ENCODE data around the gene CAPZA1. TPM values are rescaled to one million over a fixed set of nuclear protein-coding genes. Genes with fewer than 3 reads are reported as not detected.

CAPZA1 gene
- total and polyA plus RNA-seq, 2 donors (not counting 3 experiments of a cell fraction or from before 2014, with no cell fraction given): 77.1 to 183 TPM

GRCh38 chr1:112715264-112716053 lies 95.8 kb downstream of the CAPZA1 start, which contains the start of gene PPM1J:
TSS of gene PPM1J (minus strand) at chr1:112715332. CDS start at chr1:112715301, 31 bp downstream.
- H3K79me2 ChIP-seq (ENCODE audit: control insufficient read depth, insufficient read depth, low read length): no peaks in the 10 kb centered on the region
- peak within 1 kb of the TSS; percentile 73 for H2AFZ ChIP-seq (ENCODE audit: low read depth, low read length)
- peak within 1 kb of the TSS; percentile 18 for H3K9ac ChIP-seq (replicated peaks; ENCODE audit: extremely low read depth, insufficient read depth, low read length)
- H3K36me3 ChIP-seq (ENCODE audit: control insufficient read depth in 2 of 2, extremely low read depth in 1 of 2, insufficient read depth in 2 of 2, low read length in 2 of 2): no peaks in the 10 kb centered on the region
- ChIA-PET POLR2A (interaction anchor here (0.6 to 1.5 kb wide), 5 partner anchors 11 to 325 kb away, joined by 3 to 8 read pairs (median 4); partner anchors contain the start of gene SLC16A1), CTCF (interaction anchor here (0.6 to 10.5 kb wide), 30 partner anchors 8 to 963 kb away, joined by 3 to 441 read pairs (median 4); partner anchors contain the start of genes LRIG2, MOV10 and RHOC)
- no peak for TF ChIP-seq FOS (IDR thresholded peaks at IDR 0.05; ENCODE audit: borderline replicate concordance, insufficient read depth, low read length)
- no peak for TF ChIP-seq MYC (IDR thresholded peaks at IDR 0.05; ENCODE audit: low read depth, low read length)
- no peak for TF ChIP-seq POLR2AphosphoS5 (IDR thresholded peaks at IDR 0.05; ENCODE audit: insufficient read depth, low read depth, low read length)
- no peak for TF ChIP-seq POLR2A (IDR thresholded peaks at IDR 0.05; ENCODE audit: low read depth, low read length)
- no peak for TF ChIP-seq JUN (IDR thresholded peaks at IDR 0.05; ENCODE audit: borderline replicate concordance, insufficient read depth, insufficient read length, low read depth)
- no peak for TF ChIP-seq EZH2 (IDR thresholded peaks at IDR 0.05; ENCODE audit: borderline replicate concordance, low read depth, low read length, severe bottlenecking)
- no peak for TF ChIP-seq CTCF (IDR thresholded peaks at IDR 0.05; ENCODE audit: extremely low read depth in 1 of 2, insufficient read depth in 1 of 2, low read depth in 1 of 2, low read length in 2 of 2)
- no peak for TF ChIP-seq GATA2 (IDR thresholded peaks at IDR 0.05; ENCODE audit: insufficient read depth, insufficient read length, low read depth, low read length)
- TF ChIP-seq MAX (IDR thresholded peaks at IDR 0.05; ENCODE audit: insufficient read depth, insufficient read length): no peak
- DNase-seq (ENCODE audit: low read depth, low spot score) (peak; percentile 97), FAIRE-seq (peak; percentile 96)
- intact Hi-C loops (cut with micrococcal nuclease): loop anchor here (1.0 to 10.0 kb wide), 14 partner anchors 8 to 1262 kb away; partner anchors contain the start of genes AP4B1, CAPZA1, DCLRE1B and LRIG2
- H3K4me2 ChIP-seq (ENCODE audit: insufficient read depth, low read length): peak within 1 kb of the TSS; percentile 78
- H3K27me3 ChIP-seq (ENCODE audit: control insufficient read depth in 2 of 2, insufficient read depth in 2 of 2, low read length in 2 of 2): no peaks in the 10 kb centered on the region
- peak within 1 kb of the TSS; percentile 40 to 45 (median 42) for H3K4me3 ChIP-seq (replicated peaks in 1 of 3; ENCODE audit: insufficient read depth in 1 of 3, low read depth in 1 of 3, low read length in 3 of 3)
- H3K27ac ChIP-seq (ENCODE audit: insufficient read depth, low read depth, low read length): no peak within 1 kb of the TSS
- no peaks in the 10 kb centered on the region for H3K9me3 ChIP-seq (replicated peaks; ENCODE audit: control insufficient read depth, insufficient read depth, low read length)
- no peaks in the 10 kb centered on the region for H4K20me1 ChIP-seq (replicated peaks; ENCODE audit: control insufficient read depth, extremely low read depth, insufficient read depth, low read length)
- BruUV-seq (replicated peaks): TSS peak; percentile 58
- no peaks in the 10 kb centered on the region for H3K9me1 ChIP-seq (replicated peaks; ENCODE audit: control insufficient read depth, extremely low read depth, insufficient read depth, low read length)
- H3K4me1 ChIP-seq (ENCODE audit: control insufficient read depth, extremely low read depth, insufficient read depth, low read length): peaks cover 11% of the 10 kb centered on the region
- dilution Hi-C loops (cut with MboI; ENCODE audit: extremely low pct_ligation_motif_present, low sequenced_read_pairs): loop anchor here (5.0 kb wide), 1 partner anchor 82 kb away; no protein-coding TSS in a partner anchor

Data from endothelial cell of umbilical vein (primary cell).